AG04450 (cell line): Measurements from ENCODE around the gene SEPTIN8. TPM values are rescaled to one million over a fixed set of nuclear protein-coding genes. Genes with fewer than 3 reads are reported as not detected.

Experiments
- CTCF ChIA-PET: fragments of 300-600, 350-600 bp; formaldehyde crosslinking; extraction: SDS; loops from one replicate; lab custom pipeline; 2022; ENCODE audit warnings: antibody characterized with exemption, inconsistent platforms; lab: Charles Lee
- POLR2A ChIA-PET: fragments of 350-600 bp; formaldehyde crosslinking; extraction: SDS; loops from one replicate; lab custom pipeline; 2021; ENCODE audit warnings: antibody characterized with exemption, inconsistent platforms; lab: Yijun Ruan, JAX
- DNase-seq: peaks from one replicate; pipeline ENCODE4 v3.0.0-alpha.2; 2011; ENCODE audit warnings: low read depth, low spot score
- H3K27ac ChIP-seq: one replicate; pipeline ENCODE4 v1.5.1; 2012; ENCODE audit warnings: low read depth, low read length, control low read depth
- H3K27me3 ChIP-seq: one replicate; pipeline ENCODE4 v1.6.0; 2012; ENCODE audit warnings: low read length; ENCODE audit not compliant: control insufficient read depth, insufficient read depth
- H3K4me3 ChIP-seq: 2 replicates; pipeline ENCODE4 v1.5.1; 2011; ENCODE audit warnings: mild to moderate bottlenecking, low read depth, low read length, control low read depth
- H3K9me3 ChIP-seq: 2 replicates; pipeline ENCODE4 v1.5.1; 2012; ENCODE audit warnings: low read length; ENCODE audit not compliant: control insufficient read depth, insufficient read depth
- CTCF ChIP-seq: IDR thresholded peaks from 2 replicates; pipeline ENCODE4 v1.5.1; 2011; ENCODE audit warnings: low read depth, low read length, control low read depth, inconsistent platforms
- polyA plus RNA-seq: library from polyadenylated mRNA; depleted of rRNA; stranded (reverse); fragments of >200 nt; gene quantifications from 2 replicates; pipeline ENCODE4 v1.2.3, GENCODE V29; 2011

Gene SEPTIN8
- polyA plus RNA-seq, 1 experiment: 62.4 TPM

- no peaks in the 10 kb centered on the region for H3K9me3 ChIP-seq
- ChIA-PET CTCF (interaction anchor here (0.8 to 3.3 kb wide), 2 partner anchors 10 to 95 kb away, joined by 3 to 15 read pairs; no protein-coding TSS in a partner anchor), POLR2A (no interaction called here)
- DNase-seq: no peak
- TF ChIP-seq CTCF: no peak
- H3K4me3 ChIP-seq: no peak overlapping the region
- no peaks in the 10 kb centered on the region for H3K27me3 ChIP-seq
- H3K27ac ChIP-seq: no peak overlapping the region
Observed at GRCh38 chr5:132725745-132726144, 51.3 kb downstream of the SEPTIN8 start.

- no peak overlapping the region for H3K27ac ChIP-seq
- H3K27me3 ChIP-seq: no peaks in the 10 kb centered on the region
- CTCF ChIA-PET: interaction anchor here (2.2 kb wide), 1 partner anchor 101 kb away, joined by 9 read pairs; no protein-coding TSS in a partner anchor
- no peak overlapping the region for H3K4me3 ChIP-seq
- no peaks in the 10 kb centered on the region for H3K9me3 ChIP-seq
- POLR2A ChIA-PET: no interaction called here
- DNase-seq: no peak
- no peak for TF ChIP-seq CTCF
Observed at GRCh38 chr5:132718544-132719312, 58.3 kb downstream of the SEPTIN8 start.

- POLR2A ChIA-PET: no interaction called here
Observed at GRCh38 chr5:132714456-132715307, 62.4 kb downstream of the SEPTIN8 start.

GRCh38 chr5:132708645-132709044 lies 68.4 kb downstream of the SEPTIN8 start:
- TF ChIP-seq CTCF: no peak
- H3K27ac ChIP-seq: no peak overlapping the region
- ChIA-PET CTCF (interaction anchor here (0.7 to 1.0 kb wide), 4 partner anchors 9 to 495 kb away, joined by 3 to 11 read pairs (median 5); no protein-coding TSS in a partner anchor), POLR2A (no interaction called here)
- H3K4me3 ChIP-seq: no peak overlapping the region
- no peaks in the 10 kb centered on the region for H3K27me3 ChIP-seq
- no peak for DNase-seq
- no peaks in the 10 kb centered on the region for H3K9me3 ChIP-seq

More at GRCh38 chr5:132714456-132715307, 62.4 kb downstream of the SEPTIN8 start:
- no peak for DNase-seq
- Histone ChIP-seq H3K27me3 (no peaks in the 10 kb centered on the region), H3K9me3 (no peaks in the 10 kb centered on the region), H3K4me3 (no peak overlapping the region), H3K27ac (no peak overlapping the region)
- peak; percentile 47 for TF ChIP-seq CTCF
- CTCF ChIA-PET: interaction anchor here (0.6 to 2.7 kb wide), 15 partner anchors 11 to 1067 kb away, joined by 3 to 19 read pairs (median 4); no protein-coding TSS in a partner anchor
